HTERT RPE-1 (cell line): Measurements from ENCODE around the gene BCL11A.
"Not testable (repeated sequence)": the region's sequence is repeated elsewhere in the genome, so short reads cannot be mapped to it uniquely, and the experiment has no call there.

Source experiments
- in situ Hi-C: fragments of 300-500 bp; cut with MboI; formaldehyde crosslinking; loops from 4 replicates; pipeline ENCODE4 v1.14.3; 2020; ENCODE audit warnings: low sequenced_read_pairs

The BCL11A gene

GRCh38 chr2:60440079-60440766 lies 113.2 kb downstream of the BCL11A start:
- in situ Hi-C loops, result no loop called here

- in situ Hi-C loops, result no loop called here
Measured at GRCh38 chr2:60439219-60439974, 114.1 kb downstream of the BCL11A start.

DNA sequence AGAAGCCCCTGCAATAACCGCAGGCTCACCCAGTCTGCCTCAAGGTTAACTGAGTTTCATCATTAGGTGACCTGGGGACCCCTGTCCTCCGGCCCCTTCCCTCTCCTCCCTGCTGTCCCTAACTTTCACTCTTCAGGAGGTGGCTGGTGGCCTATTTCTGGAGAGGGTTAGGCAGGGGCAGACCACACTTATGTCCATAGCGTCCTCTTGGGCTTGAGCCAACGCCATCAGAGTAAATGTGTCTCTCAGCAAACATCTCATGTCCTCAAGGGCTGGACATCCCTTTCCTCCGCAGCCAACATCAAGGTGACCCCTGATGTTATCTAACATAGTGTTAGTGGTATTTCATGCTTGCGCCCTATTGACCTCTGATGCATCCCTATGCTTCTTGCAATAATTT lies 114.8 kb downstream of the BCL11A start:
- in situ Hi-C loops, result no loop called here

GRCh38 chr2:60438131-60438530 lies 115.3 kb downstream of the BCL11A start:
- in situ Hi-C loops, result no loop called here

- in situ Hi-C loops, result no loop called here
Measured at GRCh38 chr2:60437080-60437696, 116.3 kb downstream of the BCL11A start.

DNA sequence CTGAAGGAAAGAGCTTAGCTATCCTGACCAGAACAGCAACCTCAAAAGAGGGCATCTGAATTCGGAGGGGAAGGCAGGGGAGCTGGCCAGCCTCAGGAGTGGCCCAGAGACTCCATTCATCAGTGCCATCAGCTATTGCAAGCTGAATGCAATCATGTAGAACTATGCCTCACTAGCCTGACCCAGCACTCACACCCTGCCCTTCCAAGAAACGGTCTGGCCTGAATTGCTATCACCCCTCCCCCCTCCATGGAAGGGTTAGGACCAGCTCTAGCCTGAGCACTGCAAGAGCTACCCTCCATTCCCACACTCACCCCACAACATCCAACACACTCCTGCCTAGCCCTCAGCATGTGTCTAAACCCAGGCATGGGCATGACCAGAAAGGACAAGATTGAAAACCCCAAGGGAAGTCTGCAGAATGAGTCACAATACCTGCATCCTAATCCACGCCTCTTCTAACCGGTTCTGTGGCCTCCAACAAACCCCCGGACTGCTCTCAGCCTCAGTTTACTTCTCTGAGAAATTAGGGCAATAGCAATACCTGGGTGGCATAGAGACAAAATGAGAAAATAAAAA lies 120.3 kb downstream of the BCL11A start:
- in situ Hi-C loops, result no loop called here

- in situ Hi-C loops, result no loop called here
Measured at GRCh38 chr2:60432035-60432601, 121.3 kb downstream of the BCL11A start.

DNA sequence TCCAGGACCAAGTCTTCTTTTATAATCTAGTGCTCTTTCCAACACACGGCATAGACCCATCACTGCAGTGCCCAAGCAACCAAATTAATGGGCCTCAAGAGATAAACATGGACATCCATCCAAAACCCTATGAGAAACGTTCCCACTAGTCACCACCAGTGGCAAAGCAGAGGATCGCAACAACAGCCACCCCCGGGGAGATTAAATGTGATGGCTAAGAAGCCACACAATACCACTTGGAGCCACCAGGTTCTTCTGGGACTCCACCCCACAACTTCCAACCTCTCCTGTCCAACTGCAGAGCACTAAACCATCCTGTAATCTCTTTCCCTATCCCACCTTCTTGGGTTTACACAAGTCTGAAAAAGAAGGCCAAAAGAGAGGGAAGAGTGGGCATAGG lies 123.8 kb downstream of the BCL11A start:
- in situ Hi-C loops, result no loop called here

DNA sequence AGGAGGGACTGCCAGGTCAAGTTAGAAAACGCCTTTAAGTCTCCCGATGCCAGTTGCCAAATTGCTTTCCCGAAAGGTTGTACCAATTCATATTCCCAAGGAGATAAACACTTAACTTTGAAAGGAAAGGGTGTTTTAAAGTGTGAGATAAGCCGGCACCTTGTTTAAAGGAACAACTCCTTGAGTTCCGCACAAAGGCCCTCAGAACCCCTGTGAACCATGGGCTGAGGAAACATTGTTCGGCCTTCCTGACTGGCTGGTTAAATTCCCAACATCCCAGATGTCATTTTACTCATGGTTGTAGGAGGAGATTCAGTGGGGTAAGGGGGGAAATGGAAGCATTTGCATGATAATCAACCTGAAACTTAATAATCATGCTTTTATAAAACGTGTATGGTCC lies 126.6 kb downstream of the BCL11A start:
- in situ Hi-C loops, result no loop called here

DNA sequence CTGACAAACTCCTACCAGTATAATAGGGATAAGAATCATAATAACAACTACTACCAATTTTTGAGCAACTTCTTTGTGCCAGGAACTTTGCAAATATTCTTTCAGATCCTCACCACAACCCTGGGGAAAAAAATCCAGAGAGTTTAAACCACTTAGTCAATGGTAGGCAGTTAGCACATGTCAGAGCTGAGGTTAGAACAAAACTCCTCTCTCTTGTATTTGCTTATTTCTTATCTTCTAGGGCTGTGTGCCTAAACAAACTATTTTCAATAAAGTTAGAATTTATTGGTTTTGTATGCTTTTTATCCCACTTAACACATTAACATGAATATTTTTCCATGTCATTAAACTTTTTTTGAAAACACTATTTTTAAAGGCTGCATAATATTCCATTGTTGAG lies 127.1 kb downstream of the BCL11A start:
- in situ Hi-C loops, result no loop called here

GRCh38 chr2:60424233-60424632 lies 129.2 kb downstream of the BCL11A start:
- in situ Hi-C loops, result no loop called here

DNA sequence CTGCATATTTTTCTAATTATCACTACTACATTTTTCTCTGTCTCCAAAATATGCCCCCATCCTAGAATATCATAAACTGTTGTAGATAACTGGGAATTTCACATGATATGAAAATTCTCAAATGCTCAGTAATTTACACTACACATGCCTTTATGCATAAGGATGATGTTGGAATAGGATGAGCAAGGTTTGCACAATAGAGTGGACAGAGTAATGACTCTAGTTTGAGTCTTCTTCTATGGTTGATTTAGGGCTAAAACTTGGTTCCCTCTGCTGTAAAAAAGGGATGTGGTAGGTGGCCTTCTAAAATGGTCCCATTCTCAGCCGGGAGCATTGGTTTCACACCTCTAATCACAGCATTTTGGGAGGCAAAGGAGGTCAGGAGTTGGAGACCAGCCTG lies 129.9 kb downstream of the BCL11A start:
- in situ Hi-C loops, result no loop called here

DNA sequence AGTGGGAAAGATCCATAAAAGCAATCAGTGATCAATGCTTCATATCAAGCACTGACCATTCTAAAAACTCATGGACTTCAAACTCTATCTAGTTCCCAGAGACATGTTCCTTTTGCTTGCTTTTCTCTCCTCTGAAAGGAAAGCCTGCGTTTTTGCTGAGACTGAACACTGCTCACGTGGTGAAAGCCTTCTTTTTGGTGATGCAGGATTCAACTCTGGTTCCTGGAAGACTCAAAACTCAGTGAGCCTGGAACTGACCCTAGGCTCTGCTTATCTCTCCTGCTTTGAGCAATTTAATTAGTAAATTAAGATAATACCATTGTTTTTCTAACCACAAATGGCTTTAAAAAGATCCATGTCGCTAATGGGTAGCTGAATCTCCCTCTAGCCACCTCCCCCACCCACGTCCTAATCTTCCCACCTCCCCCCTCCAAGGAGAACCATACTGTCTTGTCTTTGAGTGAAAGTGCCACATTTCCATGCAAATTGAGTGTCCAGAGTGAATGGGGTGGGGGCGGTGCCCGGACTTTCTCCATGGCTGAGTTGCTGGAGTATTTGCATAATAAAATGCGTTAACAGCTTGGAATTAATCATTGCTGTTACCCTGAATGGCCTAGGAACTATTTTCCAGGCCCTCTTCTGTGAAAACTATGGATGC lies 130.5 kb downstream of the BCL11A start:
- in situ Hi-C loops, result no loop called here

GRCh38 chr2:60417210-60417609 lies 136.2 kb downstream of the BCL11A start:
- in situ Hi-C loops, result not testable (repeated sequence)

- in situ Hi-C loops, result no loop called here
Measured at GRCh38 chr2:60416221-60417008, 137.0 kb downstream of the BCL11A start.

DNA sequence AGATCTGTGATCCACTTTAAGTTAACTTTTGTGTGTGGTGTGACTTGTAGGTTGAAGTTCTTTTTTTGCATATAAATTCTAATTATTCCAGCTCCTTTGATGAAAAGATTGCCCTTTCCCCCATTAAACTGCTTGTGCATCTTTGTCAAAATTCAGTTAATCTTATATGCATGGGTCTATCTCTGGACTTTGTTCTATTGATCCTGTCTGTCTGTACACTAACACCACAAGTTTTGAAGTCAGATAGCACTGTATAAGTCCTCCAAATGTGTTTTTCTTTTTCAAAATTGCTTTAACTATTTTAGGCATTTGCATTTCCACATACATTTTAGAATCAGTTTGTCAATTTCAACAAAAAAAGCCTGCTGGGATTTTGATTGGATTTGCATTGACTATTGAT lies 137.6 kb downstream of the BCL11A start:
- in situ Hi-C loops, result no loop called here

DNA sequence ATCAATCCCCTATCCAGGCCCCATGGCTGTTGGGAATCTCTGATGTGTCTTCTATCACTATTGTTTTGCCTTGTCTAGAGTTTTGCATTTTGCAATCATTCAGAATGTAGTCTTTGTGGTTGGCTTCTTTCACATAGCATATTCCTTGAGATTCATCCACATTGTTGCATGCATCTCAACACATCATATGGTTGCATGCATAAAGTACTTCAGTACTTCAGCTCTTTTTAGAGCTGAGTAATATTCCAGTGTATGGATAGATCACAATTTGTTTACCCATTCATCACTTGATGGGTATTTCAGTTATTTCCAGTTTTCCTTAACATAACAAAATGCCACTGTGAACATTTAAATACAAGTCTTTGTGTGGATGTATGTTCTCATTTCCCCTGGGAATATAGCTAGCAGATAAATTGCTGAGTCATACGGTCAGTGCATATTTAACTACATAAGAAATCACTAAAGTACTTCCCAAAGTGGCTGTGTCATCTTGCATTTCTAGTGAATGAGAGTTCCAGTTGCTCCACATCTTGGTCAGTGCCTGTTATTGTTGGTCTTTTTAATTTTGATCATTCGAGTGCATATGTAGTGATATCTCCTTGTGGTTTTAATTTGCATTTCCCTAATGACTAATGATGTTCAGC lies 138.8 kb downstream of the BCL11A start:
- in situ Hi-C loops, result no loop called here

- in situ Hi-C loops, result no loop called here
Measured at GRCh38 chr2:60413814-60414168, 139.7 kb downstream of the BCL11A start.

DNA sequence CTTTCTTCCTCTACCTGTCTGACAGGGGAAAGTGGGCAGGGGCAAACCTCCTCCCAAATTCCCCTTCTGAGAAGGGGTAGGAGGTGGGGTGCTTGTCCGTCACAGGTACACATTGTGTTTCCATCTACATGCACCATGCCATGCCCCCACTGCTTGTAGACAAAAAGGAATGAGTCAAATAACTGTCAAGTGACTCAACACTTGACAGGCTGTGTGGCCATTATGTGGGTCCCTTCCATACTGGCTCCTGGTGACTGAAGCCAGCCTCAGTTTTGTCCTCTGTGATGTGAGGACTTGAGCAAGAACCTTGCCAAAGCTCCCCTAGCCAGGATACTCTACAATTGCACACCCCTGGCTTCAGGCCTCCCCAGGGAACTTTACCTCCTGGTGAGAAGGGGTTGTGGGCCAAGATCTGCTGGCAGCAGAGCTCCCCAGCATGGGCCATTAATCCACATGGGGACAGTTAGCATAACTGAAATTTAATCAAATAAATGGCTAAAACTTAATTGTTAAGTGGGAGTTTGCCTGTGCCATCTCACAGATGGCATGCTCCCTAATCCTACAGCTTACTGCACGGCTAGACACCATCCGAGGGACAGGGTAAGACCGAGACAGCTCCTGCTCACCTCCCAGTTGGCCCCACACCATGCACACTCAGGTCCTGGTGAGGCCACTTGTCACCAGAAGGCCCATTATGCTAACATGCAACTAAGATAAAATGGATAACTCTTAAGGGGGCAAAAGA lies 140.2 kb downstream of the BCL11A start:
- in situ Hi-C loops, result no loop called here
